Keratinocyte (primary cell): ENCODE results near the gene NR2C1. TPM values are rescaled to one million over a fixed set of nuclear protein-coding genes. Genes with fewer than 3 reads are reported as not detected.

Source experiments
- DNase-seq: peaks from one replicate; pipeline ENCODE4 v3.0.0-alpha.2; 2011; ENCODE audit warnings: low read depth, missing footprints, low spot score
- FAIRE-seq: peaks from 2 replicates; lab custom pipeline; 2011; peaks lifted over from hg19 to GRCh38; lab: Jason Lieb, UNC
- H2AFZ ChIP-seq: 2 replicates; pipeline ENCODE4 v1.6.0; 2012; ENCODE audit warnings: low read length, control low read depth, inconsistent platforms; ENCODE audit not compliant: control insufficient read depth
- H3K27ac ChIP-seq: 2 replicates; pipeline ENCODE4 v1.5.1; 2011; ENCODE audit warnings: low read length; ENCODE audit not compliant: control insufficient read depth, insufficient read depth
- H3K27me3 ChIP-seq: 3 replicates; pipeline ENCODE4 v1.6.0; 2011; ENCODE audit warnings: low read length; ENCODE audit not compliant: control insufficient read depth, insufficient read depth; ENCODE audit errors: extremely low read depth
- H3K36me3 ChIP-seq, 2 experiments: 2 replicates in 1 of 2; 3 replicates in 1 of 2; pipeline ENCODE4 v1.5.1; 2011; ENCODE audit warnings: low read length in 2 of 2, mild to moderate bottlenecking in 1 of 2; ENCODE audit not compliant: control insufficient read depth in 2 of 2, insufficient read depth in 2 of 2; ENCODE audit errors: extremely low read depth in 1 of 2
- H3K4me1 ChIP-seq: 3 replicates; pipeline ENCODE4 v1.5.1; 2011; ENCODE audit warnings: low read length; ENCODE audit not compliant: control insufficient read depth, insufficient read depth; ENCODE audit errors: extremely low read depth
- H3K4me2 ChIP-seq: 3 replicates; pipeline ENCODE4 v1.6.0; 2011; ENCODE audit warnings: low read depth, low read length; ENCODE audit not compliant: control insufficient read depth, insufficient read depth; ENCODE audit errors: extremely low read depth
- H3K4me3 ChIP-seq, 3 experiments: fragments of 200-600 bp in 1 of 3; sonication (generic) in 1 of 3; 2 replicates in 2 of 3; 3 replicates in 1 of 3; pipeline ENCODE4 v1.5.1; 2011 to 2016; ENCODE audit warnings: low read length in 3 of 3, mild to moderate bottlenecking in 3 of 3, control low read depth in 2 of 3, inconsistent platforms in 1 of 3, low read depth in 1 of 3, mixed read lengths in 1 of 3, mixed run types in 1 of 3, moderate library complexity in 1 of 3; ENCODE audit not compliant: control insufficient read depth in 2 of 3, insufficient read depth in 2 of 3; ENCODE audit errors: extremely low read depth in 1 of 3
- H3K79me2 ChIP-seq: 2 replicates; pipeline ENCODE4 v1.6.0; 2012; ENCODE audit warnings: low read length; ENCODE audit not compliant: control insufficient read depth, insufficient read depth
- H3K9ac ChIP-seq: 3 replicates; pipeline ENCODE4 v1.6.0; 2011; ENCODE audit warnings: low read length; ENCODE audit not compliant: control insufficient read depth, insufficient read depth; ENCODE audit errors: extremely low read depth
- H3K9me1 ChIP-seq: 3 replicates; pipeline ENCODE4 v1.6.0; 2011; ENCODE audit warnings: low read length; ENCODE audit not compliant: control insufficient read depth, insufficient read depth; ENCODE audit errors: extremely low read depth
- H3K9me3 ChIP-seq: 2 replicates; pipeline ENCODE4 v1.5.1; 2012; ENCODE audit warnings: low read depth, low read length; ENCODE audit not compliant: control insufficient read depth
- H4K20me1 ChIP-seq: 3 replicates; pipeline ENCODE4 v1.6.0; 2011; ENCODE audit warnings: low read length; ENCODE audit not compliant: control insufficient read depth, insufficient read depth; ENCODE audit errors: extremely low read depth
- CTCF ChIP-seq, 3 experiments: IDR thresholded peaks in 1 of 3; conservative IDR thresholded peaks in 1 of 3; optimal IDR thresholded peaks in 1 of 3; 2 replicates in 2 of 3; 3 replicates in 1 of 3; pipeline versions ENCODE3 to v1.5.1; 2011; ENCODE audit warnings: low read length in 3 of 3, mild to moderate bottlenecking in 3 of 3, moderate library complexity in 2 of 3, control low read depth in 1 of 3, inconsistent platforms in 1 of 3; ENCODE audit not compliant: insufficient read depth in 2 of 3; ENCODE audit errors: extremely low read depth in 1 of 3
- EZH2 ChIP-seq: IDR thresholded peaks from one replicate; pipeline ENCODE4 v1.6.1; 2012; ENCODE audit warnings: inconsistent platforms, mild to moderate bottlenecking, low read length, moderate library complexity
- dilution Hi-C: fragments of 300-500 bp; cut with MboI; formaldehyde crosslinking; loops from one replicate; pipeline ENCODE4 v1.7.0; 2020; ENCODE audit warnings: low sequenced_read_pairs; ENCODE audit not compliant: extremely low pct_ligation_motif_present
- polyA minus RNA-seq, 3 experiments: library from RNA; depleted of rRNA, polyadenylated mRNA; stranded (reverse); fragments of >200 nt; gene quantifications; 1 replicate in 1 of 3; 2 replicates in 1 of 3; 3 replicates in 1 of 3; pipeline ENCODE4 v1.2.3, GENCODE V29; 2011
- polyA plus RNA-seq, 5 experiments: library from polyadenylated mRNA; depleted of rRNA in 3 of 5; stranded (reverse) in 3 of 5; stranded (forward) in 1 of 5; unstranded in 1 of 5; fragments of >200 nt; gene quantifications; 1 replicate in 1 of 5; 2 replicates in 3 of 5; 3 replicates in 1 of 5; pipeline versions ENCODE4 v1.2.1 to v1.2.3, GENCODE V29; 2011 to 2012; ENCODE audit warnings: missing spikeins in 2 of 5, low read depth in 1 of 5, low replicate concordance in 1 of 5

NR2C1 gene
- polyA plus RNA-seq (15.6 to 32.0 TPM (median 25.5 TPM) in 3 replicates), polyA minus RNA-seq (4.1 to 32.8 TPM (median 13.4 TPM) in 3 replicates)
- 29.6 TPM for polyA plus RNA-seq (2011; ENCODE audit: low read depth)
- 10.1 and 19.2 TPM in 2 replicates for polyA plus RNA-seq (2011; cell fraction: cytosol; rRNA removed)
- polyA plus RNA-seq (2011; cell fraction: nucleus; rRNA removed) = 56.2 and 68.5 TPM in 2 replicates
- polyA plus RNA-seq (2012; ENCODE audit: low replicate concordance) = 17.9 and 24.1 TPM in 2 replicates
- 11.5 TPM for polyA minus RNA-seq (2011; cell fraction: cytosol; rRNA and poly(A)+ RNA removed)
- 19.3 and 39.9 TPM in 2 replicates for polyA minus RNA-seq (2011; cell fraction: nucleus; rRNA and poly(A)+ RNA removed)

GRCh38 chr12:95072900-95073697 lies at the start of gene NR2C1:
NR2C1 (minus strand) TSS chr12:95073618; CDS start chr12:95067384, 6,234 bp downstream.
- peaks cover 3% of the 10 kb centered on the region for H3K4me1 ChIP-seq
- no peaks in the 10 kb centered on the region for H3K9me3 ChIP-seq
- no peak for TF ChIP-seq EZH2
- TF ChIP-seq CTCF (optimal IDR thresholded peaks at IDR 0.05 in 1 of 3, IDR thresholded peaks at IDR 0.05 in 1 of 3, conservative IDR thresholded peaks at IDR 0.05 in 1 of 3; ENCODE audit: extremely low read depth in 1 of 3, insufficient read depth in 2 of 3, low read length in 3 of 3) = no peak
- H3K27me3 ChIP-seq = no peaks in the 10 kb centered on the region
- H3K9me1 ChIP-seq = no peaks in the 10 kb centered on the region
- H4K20me1 ChIP-seq = no peaks in the 10 kb centered on the region
- H3K79me2 ChIP-seq = peaks cover 40% of the 10 kb centered on the region
- H3K4me2 ChIP-seq = peak within 1 kb of the TSS; percentile 82
- H2AFZ ChIP-seq = peak within 1 kb of the TSS; percentile 91
- H3K4me3 ChIP-seq = peak within 1 kb of the TSS; percentile 77 to 90 (median 79)
- peak; percentile 46 for FAIRE-seq
- peak within 1 kb of the TSS; percentile 89 for H3K9ac ChIP-seq
- no peak for DNase-seq
- peak within 1 kb of the TSS; percentile 85 for H3K27ac ChIP-seq
- dilution Hi-C loops = no loop called here
- peaks cover 0 to 3% of the 10 kb centered on the region in 2 experiments for H3K36me3 ChIP-seq

GRCh38 chr12:95118788-95119179 lies 45.4 kb upstream of the NR2C1 start:
- H3K4me3 ChIP-seq = peak overlapping the region in 1 of 3 experiments; percentile 0
- no peak overlapping the region for H2AFZ ChIP-seq
- no peak for DNase-seq
- TF ChIP-seq EZH2 = no peak
- no peak for TF ChIP-seq CTCF (optimal IDR thresholded peaks at IDR 0.05 in 1 of 3, IDR thresholded peaks at IDR 0.05 in 1 of 3, conservative IDR thresholded peaks at IDR 0.05 in 1 of 3; ENCODE audit: extremely low read depth in 1 of 3, insufficient read depth in 2 of 3, low read length in 3 of 3)
- no peaks in the 10 kb centered on the region for H4K20me1 ChIP-seq
- no peaks in the 10 kb centered on the region for H3K9me1 ChIP-seq
- dilution Hi-C loops = no loop called here
- no peak for FAIRE-seq
- no peaks in the 10 kb centered on the region for H3K27me3 ChIP-seq
- H3K79me2 ChIP-seq = peaks cover 28% of the 10 kb centered on the region
- peak overlapping the region; percentile 25 for H3K9ac ChIP-seq
- peaks cover 1 to 11% of the 10 kb centered on the region in 2 experiments for H3K36me3 ChIP-seq
- no peaks in the 10 kb centered on the region for H3K9me3 ChIP-seq
- peak overlapping the region; percentile 68 for H3K4me2 ChIP-seq
- peak overlapping the region; percentile 99 for H3K27ac ChIP-seq
- H3K4me1 ChIP-seq = peaks cover 51% of the 10 kb centered on the region
